Nephron progenitor cell (in vitro differentiated cells): ENCODE measurements around the gene PLCL1.

Experiments
- DNase-seq: peaks from one replicate; pipeline ENCODE4 v3.0.0; 2021
- H3K27ac Mint-ChIP-seq: 2 replicates; pipeline ENCODE4 v1.8.0; 2021; ENCODE audit warnings: mild to moderate bottlenecking, moderate library complexity, mixed read lengths
- H3K27me3 Mint-ChIP-seq: 2 replicates; pipeline ENCODE4 v1.8.0; 2021; ENCODE audit warnings: mild to moderate bottlenecking, low read depth, mixed read lengths; ENCODE audit not compliant: poor library complexity
- H3K36me3 Mint-ChIP-seq: 2 replicates; pipeline ENCODE4 v1.8.0; 2021; ENCODE audit warnings: low read depth, mixed read lengths
- H3K4me1 Mint-ChIP-seq: 2 replicates; pipeline ENCODE4 v1.8.0; 2021; ENCODE audit warnings: mixed read lengths
- H3K4me3 Mint-ChIP-seq: 2 replicates; pipeline ENCODE4 v1.8.0; 2021; ENCODE audit warnings: mild to moderate bottlenecking, moderate library complexity, mixed read lengths
- H3K9me3 Mint-ChIP-seq: 2 replicates; pipeline ENCODE4 v1.8.0; 2021; ENCODE audit warnings: mild to moderate bottlenecking, moderate library complexity, mixed read lengths
- CTCF ChIP-seq: fragments of 200-600 bp; sonication (generic); IDR thresholded peaks from 2 replicates; pipeline ENCODE4 v1.5.0; 2021; ENCODE audit warnings: antibody characterized with exemption

The PLCL1 gene

GRCh38 chr2:198161151-198161550, 356.8 kb downstream of the PLCL1 start:
- Mint-ChIP-seq H3K36me3 (peaks cover 5% of the 10 kb centered on the region), H3K27ac (no peak overlapping the region), H3K4me1 (peaks cover 5% of the 10 kb centered on the region), H3K9me3 (peaks cover 19% of the 10 kb centered on the region), H3K4me3 (no peak overlapping the region), H3K27me3 (no peaks in the 10 kb centered on the region)
- TF ChIP-seq CTCF, result no peak
- DNase-seq, result no peak

GRCh38 chr2:198162276-198162675, 357.9 kb downstream of the PLCL1 start:
- H3K36me3 Mint-ChIP-seq, result no peaks in the 10 kb centered on the region
- no peak for TF ChIP-seq CTCF
- peaks cover 11% of the 10 kb centered on the region for H3K9me3 Mint-ChIP-seq
- no peak overlapping the region for H3K4me3 Mint-ChIP-seq
- H3K4me1 Mint-ChIP-seq, result peaks cover 5% of the 10 kb centered on the region
- H3K27me3 Mint-ChIP-seq, result no peaks in the 10 kb centered on the region
- H3K27ac Mint-ChIP-seq, result no peak overlapping the region
- DNase-seq, result no peak

- no peaks in the 10 kb centered on the region for H3K36me3 Mint-ChIP-seq
- no peaks in the 10 kb centered on the region for H3K9me3 Mint-ChIP-seq
- H3K27ac Mint-ChIP-seq, result no peak overlapping the region
- DNase-seq, result no peak
- no peak overlapping the region for H3K4me3 Mint-ChIP-seq
- peaks cover 5% of the 10 kb centered on the region for H3K4me1 Mint-ChIP-seq
- no peaks in the 10 kb centered on the region for H3K27me3 Mint-ChIP-seq
- no peak for TF ChIP-seq CTCF
Observed at GRCh38 chr2:198164843-198165242, 360.4 kb downstream of the PLCL1 start.

GRCh38 chr2:198165289-198165688, 360.9 kb downstream of the PLCL1 start:
- DNase-seq, result no peak
- H3K9me3 Mint-ChIP-seq, result no peaks in the 10 kb centered on the region
- no peaks in the 10 kb centered on the region for H3K27me3 Mint-ChIP-seq
- H3K4me1 Mint-ChIP-seq, result peaks cover 5% of the 10 kb centered on the region
- no peak overlapping the region for H3K4me3 Mint-ChIP-seq
- no peak overlapping the region for H3K27ac Mint-ChIP-seq
- H3K36me3 Mint-ChIP-seq, result no peaks in the 10 kb centered on the region
- TF ChIP-seq CTCF, result no peak

GRCh38 chr2:198167346-198167745, 363.0 kb downstream of the PLCL1 start:
- TF ChIP-seq CTCF, result no peak
- no peak for DNase-seq
- Mint-ChIP-seq H3K36me3 (no peaks in the 10 kb centered on the region), H3K27ac (no peak overlapping the region), H3K4me3 (no peak overlapping the region), H3K4me1 (peaks cover 8% of the 10 kb centered on the region), H3K27me3 (no peaks in the 10 kb centered on the region), H3K9me3 (no peaks in the 10 kb centered on the region)

GRCh38 chr2:198168651-198169050, 364.3 kb downstream of the PLCL1 start:
- peaks cover 22% of the 10 kb centered on the region for H3K4me1 Mint-ChIP-seq
- H3K27ac Mint-ChIP-seq, result no peak overlapping the region
- no peak overlapping the region for H3K4me3 Mint-ChIP-seq
- no peak for TF ChIP-seq CTCF
- no peaks in the 10 kb centered on the region for H3K36me3 Mint-ChIP-seq
- DNase-seq, result no peak
- no peaks in the 10 kb centered on the region for H3K9me3 Mint-ChIP-seq
- H3K27me3 Mint-ChIP-seq, result no peaks in the 10 kb centered on the region
